HL-60 (cell line): ENCODE measurements around the gene E4F1.
"Not testable (repeated sequence)": the region's sequence is repeated elsewhere in the genome, so short reads cannot be mapped to it uniquely, and the experiment has no call there.

Experiments
- CTCF ChIP-seq: IDR thresholded peaks from one replicate; pipeline ENCODE4 v1.5.1; 2011; ENCODE audit warnings: low read length, control low read depth, inconsistent platforms; ENCODE audit not compliant: insufficient read depth
- REST ChIP-seq: IDR thresholded peaks from 2 replicates; pipeline ENCODE4 v1.6.1; 2012; ENCODE audit warnings: low read depth; ENCODE audit not compliant: insufficient replicate concordance

GRCh38 chr16:2266887-2267286 is 43.5 kb downstream of the E4F1 start:
- TF ChIP-seq CTCF, REST: not testable (repeated sequence)
